ENCODE results near the gene CLCN2. TPM values are rescaled to one million over a fixed set of nuclear protein-coding genes. Genes with fewer than 3 reads are reported as not detected.

Gene CLCN2
- total RNA-seq, 1 experiment from 2014 or later = 21.6 TPM

DNA sequence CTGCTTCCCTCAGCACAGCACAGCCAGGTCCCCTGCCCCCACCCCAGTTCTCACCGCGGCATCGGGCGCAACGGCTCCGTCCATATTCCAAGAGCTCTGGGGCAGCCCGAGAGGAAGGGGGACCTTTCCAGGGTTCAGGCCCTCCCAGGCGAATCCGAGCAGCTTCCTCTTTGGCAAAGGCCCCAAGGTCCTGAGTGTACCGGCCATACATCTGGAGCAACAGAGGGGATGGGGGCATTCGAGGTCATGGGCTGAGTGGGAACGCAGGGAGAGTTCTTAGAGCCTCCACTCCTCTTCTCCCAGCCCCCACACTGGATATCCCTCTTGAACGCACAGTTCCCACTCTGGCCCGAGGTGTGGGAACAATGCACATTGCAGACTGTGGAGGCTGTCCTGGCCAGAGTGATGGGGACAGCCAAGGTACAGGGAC, 2.5 kb downstream of the CLCN2 start:
- intact Hi-C loops (cut with micrococcal nuclease) = no loop called here
- Histone ChIP-seq H3K4me1 (ENCODE audit: control insufficient read depth in 1 of 2, insufficient read depth in 2 of 2, low read length in 2 of 2) (peaks cover 4 to 22% of the 10 kb centered on the region in 2 experiments; a peak in 3 of 4 replicates), H2AFZ (ENCODE audit: low read depth, low read length, poor library complexity, severe bottlenecking) (no peak overlapping the region), H3K36me3 (ENCODE audit: control insufficient read depth in 1 of 2, insufficient read depth in 2 of 2, low read length in 2 of 2) (peaks cover 18 to 19% of the 10 kb centered on the region in 2 experiments; a peak in 3 of 4 replicates), H3K9me2 (ENCODE audit: insufficient read depth) (no peaks in the 10 kb centered on the region), H3K4me2 (ENCODE audit: low read length) (no peak overlapping the region), H3K79me2 (ENCODE audit: insufficient read depth, low read length) (peaks cover 22% of the 10 kb centered on the region), H3K27me3 (ENCODE audit: insufficient read depth, low read length) (no peaks in the 10 kb centered on the region), H3K27ac (ENCODE audit: low read depth, low read length) (no peak overlapping the region), H4K20me1 (ENCODE audit: insufficient read depth) (no peaks in the 10 kb centered on the region), H3K9me3 (ENCODE audit: control insufficient read depth in 1 of 2, insufficient read depth in 1 of 2, low read depth in 1 of 2, low read length in 2 of 2) (no peaks in the 10 kb centered on the region), H3K9ac (ENCODE audit: low read length) (no peak overlapping the region), H3K4me3 (replicated peaks in 1 of 2; ENCODE audit: low read depth in 1 of 2, low read length in 2 of 2) (no peak overlapping the region)
- ATAC-seq (no peak), DNase-seq (ENCODE audit: low read depth, low spot score) (no peak)
- no peak for TF ChIP-seq EZH2 (IDR thresholded peaks at IDR 0.05)
- TF ChIP-seq EGR1 (IDR thresholded peaks at IDR 0.05; ENCODE audit: low read depth) = no peak
- no peak for TF ChIP-seq CBX3 (IDR thresholded peaks at IDR 0.05; ENCODE audit: low read depth)
- TF ChIP-seq ZFX (IDR thresholded peaks at IDR 0.05) = no peak
- no peak for TF ChIP-seq FOSL1 (IDR thresholded peaks at IDR 0.05; ENCODE audit: low read depth)
- TF ChIP-seq, protein P1, sequence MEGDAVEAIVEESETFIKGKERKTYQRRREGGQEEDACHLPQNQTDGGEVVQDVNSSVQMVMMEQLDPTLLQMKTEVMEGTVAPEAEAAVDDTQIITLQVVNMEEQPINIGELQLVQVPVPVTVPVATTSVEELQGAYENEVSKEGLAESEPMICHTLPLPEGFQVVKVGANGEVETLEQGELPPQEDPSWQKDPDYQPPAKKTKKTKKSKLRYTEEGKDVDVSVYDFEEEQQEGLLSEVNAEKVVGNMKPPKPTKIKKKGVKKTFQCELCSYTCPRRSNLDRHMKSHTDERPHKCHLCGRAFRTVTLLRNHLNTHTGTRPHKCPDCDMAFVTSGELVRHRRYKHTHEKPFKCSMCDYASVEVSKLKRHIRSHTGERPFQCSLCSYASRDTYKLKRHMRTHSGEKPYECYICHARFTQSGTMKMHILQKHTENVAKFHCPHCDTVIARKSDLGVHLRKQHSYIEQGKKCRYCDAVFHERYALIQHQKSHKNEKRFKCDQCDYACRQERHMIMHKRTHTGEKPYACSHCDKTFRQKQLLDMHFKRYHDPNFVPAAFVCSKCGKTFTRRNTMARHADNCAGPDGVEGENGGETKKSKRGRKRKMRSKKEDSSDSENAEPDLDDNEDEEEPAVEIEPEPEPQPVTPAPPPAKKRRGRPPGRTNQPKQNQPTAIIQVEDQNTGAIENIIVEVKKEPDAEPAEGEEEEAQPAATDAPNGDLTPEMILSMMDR (IDR thresholded peaks at IDR 0.05 in 2 of 3, conservative IDR thresholded peaks at IDR 0.05 in 1 of 3; ENCODE audit: borderline replicate concordance in 1 of 3, insufficient read depth in 1 of 3, low read depth in 2 of 3, low read length in 2 of 3) = no peak
- no peak for TF ChIP-seq CEBPB (IDR thresholded peaks at IDR 0.05; ENCODE audit: low read depth)
- no peak for TF ChIP-seq SP1 (IDR thresholded peaks at IDR 0.05; ENCODE audit: low read depth)
- TF ChIP-seq ELF1 (IDR thresholded peaks at IDR 0.05; ENCODE audit: borderline replicate concordance, low read depth) = no peak
- no peak for TF ChIP-seq POLR2AphosphoS5 (IDR thresholded peaks at IDR 0.05; ENCODE audit: low read depth, low read length)
- TF ChIP-seq MAX (IDR thresholded peaks at IDR 0.05) = no peak
- no peak for TF ChIP-seq JUND (IDR thresholded peaks at IDR 0.05)
- TF ChIP-seq, protein P2, sequence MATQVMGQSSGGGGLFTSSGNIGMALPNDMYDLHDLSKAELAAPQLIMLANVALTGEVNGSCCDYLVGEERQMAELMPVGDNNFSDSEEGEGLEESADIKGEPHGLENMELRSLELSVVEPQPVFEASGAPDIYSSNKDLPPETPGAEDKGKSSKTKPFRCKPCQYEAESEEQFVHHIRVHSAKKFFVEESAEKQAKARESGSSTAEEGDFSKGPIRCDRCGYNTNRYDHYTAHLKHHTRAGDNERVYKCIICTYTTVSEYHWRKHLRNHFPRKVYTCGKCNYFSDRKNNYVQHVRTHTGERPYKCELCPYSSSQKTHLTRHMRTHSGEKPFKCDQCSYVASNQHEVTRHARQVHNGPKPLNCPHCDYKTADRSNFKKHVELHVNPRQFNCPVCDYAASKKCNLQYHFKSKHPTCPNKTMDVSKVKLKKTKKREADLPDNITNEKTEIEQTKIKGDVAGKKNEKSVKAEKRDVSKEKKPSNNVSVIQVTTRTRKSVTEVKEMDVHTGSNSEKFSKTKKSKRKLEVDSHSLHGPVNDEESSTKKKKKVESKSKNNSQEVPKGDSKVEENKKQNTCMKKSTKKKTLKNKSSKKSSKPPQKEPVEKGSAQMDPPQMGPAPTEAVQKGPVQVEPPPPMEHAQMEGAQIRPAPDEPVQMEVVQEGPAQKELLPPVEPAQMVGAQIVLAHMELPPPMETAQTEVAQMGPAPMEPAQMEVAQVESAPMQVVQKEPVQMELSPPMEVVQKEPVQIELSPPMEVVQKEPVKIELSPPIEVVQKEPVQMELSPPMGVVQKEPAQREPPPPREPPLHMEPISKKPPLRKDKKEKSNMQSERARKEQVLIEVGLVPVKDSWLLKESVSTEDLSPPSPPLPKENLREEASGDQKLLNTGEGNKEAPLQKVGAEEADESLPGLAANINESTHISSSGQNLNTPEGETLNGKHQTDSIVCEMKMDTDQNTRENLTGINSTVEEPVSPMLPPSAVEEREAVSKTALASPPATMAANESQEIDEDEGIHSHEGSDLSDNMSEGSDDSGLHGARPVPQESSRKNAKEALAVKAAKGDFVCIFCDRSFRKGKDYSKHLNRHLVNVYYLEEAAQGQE (IDR thresholded peaks at IDR 0.05; ENCODE audit: low read depth) = no peak
- TF ChIP-seq ZBTB33 (IDR thresholded peaks at IDR 0.05; ENCODE audit: extremely low read depth, insufficient replicate concordance, low read length) = no peak
- no peak for TF ChIP-seq YY1 (IDR thresholded peaks at IDR 0.05; ENCODE audit: extremely low read depth, insufficient replicate concordance, low read depth, low read length)
- TF ChIP-seq TCF7L2 (IDR thresholded peaks at IDR 0.05; ENCODE audit: borderline replicate concordance, extremely low read depth, insufficient read depth, insufficient read length) = no peak
- TF ChIP-seq RAD21 (IDR thresholded peaks at IDR 0.05; ENCODE audit: low read depth) = no peak
- no peak for TF ChIP-seq SIN3A (IDR thresholded peaks at IDR 0.05; ENCODE audit: low read depth)
- ChIA-PET POLR2A (interaction anchor here (1.5 kb wide), 1 partner anchor 13 kb away, joined by 4 read pairs; no protein-coding TSS in a partner anchor), CTCF (no interaction called here), RAD21 (ENCODE audit: low non-redundant PET in 1 of 2, low total read pairs in 2 of 2, uncharacterized antibody in 2 of 2, unreplicated experiment in 2 of 2) (no interaction called here)
- BruUV-seq (replicated peaks) = no TSS peak
